ELF-1 (cell line): Measurements from ENCODE around the gene ROBO2.

Experiments
- DNase-seq: peaks from one replicate; pipeline ENCODE4 v3.0.0-alpha.2; 2016; ENCODE audit warnings: low read depth, low spot score

The ROBO2 gene

DNA sequence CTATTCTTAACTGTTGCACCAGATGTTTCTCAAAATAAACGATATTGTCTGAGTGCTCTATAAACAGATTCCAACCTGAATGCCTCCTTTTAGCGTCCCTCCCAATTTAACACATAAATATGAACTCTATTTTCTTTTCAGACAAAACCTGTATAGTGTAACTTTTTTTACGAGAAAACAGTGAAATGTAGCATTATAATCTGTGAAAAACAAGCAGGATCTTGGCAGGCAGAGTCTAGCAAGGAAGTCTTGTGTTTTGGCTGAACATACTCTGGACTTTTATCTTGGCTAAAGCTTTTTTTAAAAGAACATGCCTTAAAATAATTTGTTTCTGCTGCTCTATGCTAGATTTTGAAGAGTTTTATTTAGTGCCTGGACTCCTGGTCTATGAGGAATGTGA, 150.5 kb downstream of the ROBO2 start:
- no peak for DNase-seq

- DNase-seq: no peak
Observed at GRCh38 chr3:77191014-77191413, 151.1 kb downstream of the ROBO2 start.

- DNase-seq: no peak
Observed at GRCh38 chr3:77191640-77192039, 151.7 kb downstream of the ROBO2 start.

GRCh38 chr3:77195766-77196545, 156.1 kb downstream of the ROBO2 start:
- DNase-seq: no peak

GRCh38 chr3:77197408-77197807, 157.5 kb downstream of the ROBO2 start:
- no peak for DNase-seq

DNA sequence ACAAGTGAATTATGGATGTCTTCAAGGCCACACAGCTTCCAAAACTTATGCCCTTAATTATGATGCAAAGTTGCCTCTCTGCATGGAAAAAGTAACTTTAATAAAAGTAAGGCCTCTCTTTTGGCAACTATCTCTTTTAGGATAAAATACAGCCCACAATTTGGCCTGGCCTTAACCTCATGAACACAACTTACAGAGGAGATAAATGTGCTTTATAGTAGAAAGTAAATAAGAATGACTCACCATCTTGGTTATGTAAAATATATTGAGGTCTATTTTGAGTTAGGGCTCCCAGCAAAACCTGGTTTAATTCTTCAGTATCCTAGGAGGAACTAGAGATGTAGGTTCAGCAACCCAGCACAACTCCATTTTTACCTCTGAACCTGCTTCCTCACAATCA, 164.0 kb downstream of the ROBO2 start:
- no peak for DNase-seq

- DNase-seq: peak; percentile 2
Observed at GRCh38 chr3:77204788-77205187, 164.9 kb downstream of the ROBO2 start.

- DNase-seq: no peak
Observed at GRCh38 chr3:77207753-77208152, 167.9 kb downstream of the ROBO2 start.

DNA sequence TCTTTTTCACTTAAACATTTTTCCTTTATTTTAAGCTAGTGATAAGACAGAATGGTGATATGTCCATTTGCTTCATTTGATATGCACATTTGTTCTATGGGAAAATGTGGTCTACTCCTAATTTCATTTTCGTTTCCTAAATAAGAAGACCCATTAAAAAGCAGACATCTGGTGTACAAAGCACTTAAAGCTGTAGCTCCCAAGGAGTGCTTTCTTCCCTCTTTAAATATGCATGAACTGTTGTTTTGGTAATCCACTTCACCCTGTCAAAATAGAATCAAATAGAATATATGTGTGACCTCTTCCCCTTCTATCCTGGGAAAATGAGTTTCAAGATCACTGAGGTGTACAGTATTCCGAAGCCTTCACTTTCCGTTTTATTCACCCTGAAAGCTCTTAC, 182.8 kb downstream of the ROBO2 start:
- DNase-seq: no peak

GRCh38 chr3:77227567-77227966, 187.7 kb downstream of the ROBO2 start:
- DNase-seq: no peak

- DNase-seq: no peak
Observed at GRCh38 chr3:77232557-77232956, 192.7 kb downstream of the ROBO2 start.

DNA sequence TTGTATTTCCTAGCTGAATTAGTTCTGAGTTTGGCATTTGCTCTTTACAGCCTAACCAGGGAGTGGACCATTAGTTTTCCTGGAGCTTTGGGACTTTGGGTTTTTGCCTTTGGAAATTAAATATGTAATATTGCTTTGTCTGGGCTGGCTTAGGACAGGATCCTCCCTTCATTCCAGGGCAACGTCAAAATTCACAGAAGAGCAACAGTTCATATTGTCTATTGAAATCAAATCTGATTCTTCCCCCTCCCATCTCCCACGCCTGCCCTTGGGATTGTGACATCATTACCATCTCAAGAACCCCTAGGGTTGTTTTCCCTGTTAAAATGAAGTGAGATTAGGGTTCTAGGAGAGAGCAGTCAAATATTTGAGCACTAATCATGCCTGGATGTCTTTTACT, 194.1 kb downstream of the ROBO2 start:
- DNase-seq: no peak

- no peak for DNase-seq
Observed at GRCh38 chr3:77236118-77236517, 196.2 kb downstream of the ROBO2 start.

GRCh38 chr3:77240072-77240650, 200.3 kb downstream of the ROBO2 start:
- no peak for DNase-seq

- no peak for DNase-seq
Observed at GRCh38 chr3:77242371-77242770, 202.5 kb downstream of the ROBO2 start.

DNA sequence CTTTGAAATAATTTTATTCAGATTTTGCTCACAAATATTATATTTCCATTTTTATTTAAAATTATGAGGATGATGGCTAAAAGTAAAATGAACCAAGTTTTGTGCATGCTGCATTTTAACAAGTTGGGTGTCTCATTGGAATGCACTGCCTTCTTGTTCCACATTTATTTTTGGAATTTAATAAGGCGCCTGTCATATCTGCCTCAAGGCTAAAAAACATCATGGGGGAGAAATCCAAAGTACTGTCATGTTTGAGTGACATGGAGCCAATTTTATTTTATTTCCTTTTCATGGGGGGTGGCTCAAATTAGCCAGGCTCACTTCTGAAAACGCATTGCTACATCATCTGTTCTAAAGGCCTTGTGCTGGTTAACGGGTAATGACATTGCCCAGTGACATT, 205.1 kb downstream of the ROBO2 start:
- no peak for DNase-seq

DNA sequence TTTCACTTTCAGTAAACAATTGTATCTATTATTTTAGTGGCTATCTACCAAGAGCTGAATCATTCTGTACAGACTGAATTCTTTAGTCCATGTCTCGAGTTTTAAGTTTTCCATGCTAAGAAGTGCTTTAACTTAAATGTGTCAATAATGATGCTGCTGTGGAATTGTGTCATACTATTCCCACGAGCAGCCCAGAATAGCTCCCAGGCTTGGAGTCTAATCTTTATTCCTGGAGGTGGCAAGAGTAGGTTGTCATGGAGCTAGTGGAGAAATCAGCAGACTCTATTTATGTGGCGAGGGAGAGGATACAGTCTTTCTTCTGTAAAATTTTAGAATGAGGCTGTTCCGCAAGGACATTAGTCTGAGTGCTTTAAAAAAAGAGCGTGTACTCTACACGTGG, 207.2 kb downstream of the ROBO2 start:
- no peak for DNase-seq

DNA sequence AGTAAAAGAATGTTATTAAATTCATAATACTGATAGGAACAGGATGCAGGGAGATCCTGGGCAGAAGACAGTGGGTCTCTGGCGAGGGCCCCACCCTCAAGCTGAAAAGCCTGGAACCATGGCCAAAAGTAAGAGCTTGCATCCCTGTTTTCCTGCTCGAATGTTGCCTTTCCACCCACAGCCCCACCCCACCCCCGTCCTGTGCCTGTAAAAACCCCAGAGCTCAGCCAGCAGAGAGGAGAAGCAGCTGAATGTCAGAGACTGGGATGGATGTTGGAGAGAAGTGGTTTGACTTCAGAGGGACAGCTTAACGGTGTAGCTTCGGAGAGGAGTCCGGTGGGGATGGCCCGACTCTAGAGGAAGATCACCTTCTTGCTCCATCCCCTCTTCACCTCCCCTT, 207.9 kb downstream of the ROBO2 start:
- DNase-seq: no peak

- DNase-seq: no peak
Observed at GRCh38 chr3:77248420-77248819, 208.5 kb downstream of the ROBO2 start.

DNA sequence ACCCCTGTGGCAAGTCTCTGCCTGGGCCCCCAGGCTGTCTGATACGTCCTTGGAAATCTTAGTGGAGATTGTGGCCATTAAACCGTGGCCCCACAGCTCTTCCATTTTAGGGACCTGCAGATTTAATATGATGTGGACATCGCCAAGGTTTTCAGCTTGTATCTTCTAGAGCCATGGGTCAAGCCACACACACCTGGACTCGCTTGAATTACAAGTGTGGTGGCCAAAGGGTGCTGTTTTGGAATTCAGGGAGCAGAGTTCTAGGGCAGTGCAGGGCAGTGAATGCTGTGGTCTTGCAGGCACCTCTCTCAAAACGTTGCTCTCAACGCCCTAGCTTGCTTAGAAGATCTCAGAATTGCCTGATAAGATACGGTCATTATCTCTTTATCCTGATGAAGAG, 211.2 kb downstream of the ROBO2 start:
- no peak for DNase-seq

DNA sequence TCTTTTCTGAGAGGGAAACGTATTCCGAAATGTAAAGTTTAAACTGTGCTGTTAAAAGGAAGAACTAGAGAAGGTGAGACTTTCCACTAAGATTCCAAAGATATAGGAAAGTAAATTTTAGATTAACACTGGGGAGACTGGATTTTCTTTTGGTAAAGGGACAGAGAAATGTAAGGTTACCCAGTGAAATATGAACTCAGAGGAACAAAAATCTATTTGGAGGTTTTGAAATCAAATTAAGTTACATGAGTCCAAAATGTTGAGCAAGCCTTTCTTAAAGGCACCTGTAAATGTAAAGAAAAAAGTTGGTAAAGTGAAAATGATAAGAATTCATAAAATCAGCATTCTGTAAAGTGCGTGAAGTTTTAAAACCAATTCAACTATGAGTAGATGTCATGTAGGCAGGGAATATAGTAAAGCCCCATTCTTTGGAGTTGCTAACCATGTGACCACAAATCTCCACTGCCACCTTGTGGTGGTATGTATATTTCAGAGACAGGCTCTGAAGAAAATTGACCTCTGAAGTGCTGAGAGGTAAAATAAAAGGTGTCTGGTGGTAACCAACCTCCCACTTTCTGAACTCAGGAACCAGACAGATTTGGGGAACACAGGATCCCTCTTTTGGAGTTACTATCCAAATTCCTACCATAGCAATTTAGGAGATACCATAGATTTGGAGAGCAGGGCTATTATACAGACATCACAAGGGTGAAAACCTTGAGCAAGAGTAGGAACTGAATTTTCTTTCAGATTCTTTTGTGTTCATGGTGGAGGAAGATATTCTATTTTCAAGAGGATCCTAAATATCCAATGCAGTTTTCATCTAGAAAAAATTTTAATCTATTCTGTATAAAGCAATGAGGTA, 215.3 kb downstream of the ROBO2 start:
- DNase-seq: peak; percentile 29
